Activated CD8-positive, alpha-beta T cell treated with anti-CD3 and anti-CD28 coated beads, Interleukin-2, amount 10 ng/mL, durations not matched to agents 7 days and 5 days (primary cell): ENCODE data around the gene CTIF. TPM values are rescaled to one million over a fixed set of nuclear protein-coding genes. Genes with fewer than 3 reads are reported as not detected.

Experiments
- ATAC-seq: fragments of 150-1000 bp; cut with Tn5 transposase; one replicate; pipeline ENCODE4 v1.10.0; 2021; ENCODE audit warnings: moderate library complexity
- CTCF ChIA-PET: fragments of 350-600 bp; sonication (Branson Sonifier 250); formaldehyde crosslinking; loops from one replicate; lab custom pipeline; 2021; ENCODE audit warnings: antibody characterized with exemption; lab: Charles Lee
- POLR2A ChIA-PET: fragments of 350-600 bp; sonication (Branson Sonifier 250); formaldehyde crosslinking; loops from one replicate; lab custom pipeline; 2021; ENCODE audit warnings: antibody characterized with exemption; lab: Charles Lee
- DNase-seq: peaks from one replicate; pipeline ENCODE4 v3.0.0-alpha.2; 2020
- H3K27ac Mint-ChIP-seq: one replicate; pipeline ENCODE4 v1.8.0; 2021; ENCODE audit warnings: mild to moderate bottlenecking, mixed read lengths
- H3K27me3 Mint-ChIP-seq: one replicate; pipeline ENCODE4 v1.8.0; 2021; ENCODE audit warnings: low read depth, mixed read lengths
- H3K36me3 Mint-ChIP-seq: one replicate; pipeline ENCODE4 v1.8.0; 2021; ENCODE audit warnings: low read depth, mixed read lengths
- H3K4me1 Mint-ChIP-seq: one replicate; pipeline ENCODE4 v1.8.0; 2021; ENCODE audit warnings: low read depth, mixed read lengths
- H3K4me3 Mint-ChIP-seq: one replicate; pipeline ENCODE4 v1.8.0; 2021; ENCODE audit warnings: mild to moderate bottlenecking, mixed read lengths
- H3K9me3 Mint-ChIP-seq: one replicate; pipeline ENCODE4 v1.8.0; 2022; ENCODE audit warnings: mixed read lengths; ENCODE audit not compliant: insufficient read depth
- total RNA-seq, 2 experiments: library from RNA; stranded (reverse); gene quantifications; one replicate each; pipeline ENCODE4 v1.2.3, GENCODE V29; 2021

Gene CTIF
- total RNA-seq, 2 experiments from 2014 or later: 1.3 to 2.1 TPM

DNA sequence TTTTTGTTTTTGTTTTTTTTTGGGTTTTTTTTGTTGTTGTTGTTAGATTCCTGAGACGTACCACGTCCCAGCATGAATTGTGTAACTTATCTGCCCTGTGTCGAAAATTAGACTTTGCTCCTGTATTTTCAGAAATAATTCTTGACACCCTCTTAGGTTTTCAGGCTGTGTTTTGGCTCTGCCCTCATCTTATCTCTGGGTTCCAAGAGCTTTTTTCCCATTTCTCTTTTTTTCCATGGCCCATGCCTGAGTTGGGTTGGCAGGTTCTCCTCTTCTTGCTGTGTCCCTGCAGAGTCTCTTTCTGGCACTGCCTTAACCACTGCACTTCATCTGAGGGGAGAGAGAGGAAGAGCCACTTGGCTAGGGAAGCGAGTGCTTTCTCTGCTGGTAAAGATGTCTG lies 42.4 kb downstream of the CTIF start:
- no peaks in the 10 kb centered on the region for H3K4me1 Mint-ChIP-seq
- no peak for DNase-seq
- POLR2A ChIA-PET: no interaction called here

DNA sequence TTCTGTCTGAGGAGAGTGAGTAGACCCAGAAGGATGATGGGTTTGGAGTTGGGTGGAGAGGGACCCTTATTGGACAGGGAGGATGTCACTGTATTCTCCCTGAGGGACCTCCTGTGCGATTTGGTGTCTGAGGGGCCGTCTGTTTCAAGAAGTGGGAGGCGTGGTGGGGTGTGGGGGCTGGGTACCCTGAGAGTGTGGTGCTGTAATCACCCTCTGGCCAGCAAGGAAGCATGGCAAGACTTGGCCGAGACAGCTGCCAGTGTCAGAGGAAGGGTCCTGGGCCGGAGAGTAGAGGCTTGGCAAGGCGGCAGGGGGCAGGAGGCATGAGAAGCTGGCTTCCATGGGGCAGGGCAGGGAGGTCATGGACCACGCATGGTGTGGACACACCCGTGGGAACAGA lies 43.1 kb downstream of the CTIF start:
- ChIA-PET CTCF (no interaction called here), POLR2A (no interaction called here)
- H3K4me1 Mint-ChIP-seq: no peaks in the 10 kb centered on the region
- no peak overlapping the region for H3K4me3 Mint-ChIP-seq
- no peak for DNase-seq
- no peak for ATAC-seq
- H3K9me3 Mint-ChIP-seq: no peaks in the 10 kb centered on the region
- H3K27me3 Mint-ChIP-seq: no peaks in the 10 kb centered on the region
- H3K36me3 Mint-ChIP-seq: no peaks in the 10 kb centered on the region
- H3K27ac Mint-ChIP-seq: no peak overlapping the region

More for the DNA sequence above, 42.4 kb downstream of the CTIF start:
- ATAC-seq: no peak
- Mint-ChIP-seq H3K36me3 (no peaks in the 10 kb centered on the region), H3K27ac (no peak overlapping the region), H3K27me3 (no peaks in the 10 kb centered on the region), H3K9me3 (no peaks in the 10 kb centered on the region), H3K4me3 (no peak overlapping the region)
- CTCF ChIA-PET: no interaction called here

DNA sequence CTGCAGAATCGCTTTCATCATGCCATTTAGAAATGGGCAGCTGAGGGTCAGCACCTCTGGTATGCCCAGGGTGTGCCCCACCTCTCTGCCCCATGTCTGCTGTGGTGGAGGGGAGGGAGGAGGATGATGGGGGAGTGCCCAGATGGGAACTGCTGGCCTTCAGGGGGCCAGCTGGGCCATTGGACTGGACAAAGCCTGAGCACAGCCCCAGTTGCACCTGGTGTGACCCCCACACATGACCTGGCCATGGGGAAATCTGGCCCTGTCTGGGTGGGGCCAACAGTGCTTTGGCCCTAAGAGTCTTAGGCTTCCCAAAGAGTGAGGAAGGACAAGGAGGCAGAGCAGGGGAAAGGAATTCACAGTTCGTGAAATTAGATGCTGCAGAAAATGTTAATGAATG lies 44.1 kb downstream of the CTIF start:
- Mint-ChIP-seq H3K9me3 (no peaks in the 10 kb centered on the region), H3K4me1 (no peaks in the 10 kb centered on the region), H3K27me3 (no peaks in the 10 kb centered on the region), H3K36me3 (no peaks in the 10 kb centered on the region), H3K27ac (no peak overlapping the region), H3K4me3 (no peak overlapping the region)
- no peak for ATAC-seq
- ChIA-PET CTCF (no interaction called here), POLR2A (no interaction called here)
- no peak for DNase-seq

DNA sequence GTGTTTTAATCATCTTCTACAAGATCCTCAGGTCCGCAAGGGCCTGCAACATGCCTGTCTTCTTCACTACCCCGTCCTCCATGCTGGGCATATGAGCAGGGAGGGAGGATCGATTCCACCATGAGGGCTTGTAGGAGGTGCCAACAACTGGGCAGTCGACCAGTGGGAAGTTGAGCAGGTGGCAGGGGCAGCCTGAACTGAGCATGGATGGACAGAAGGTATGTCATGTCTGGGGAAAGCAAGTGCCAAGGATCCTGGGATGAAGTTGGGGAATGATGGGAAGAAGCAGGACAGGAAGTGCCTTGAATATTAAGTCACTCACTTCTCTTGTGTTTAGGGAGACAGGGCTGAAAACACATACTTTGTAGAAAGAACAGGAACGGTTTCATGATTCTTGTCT lies 44.7 kb downstream of the CTIF start:
- ChIA-PET CTCF (no interaction called here), POLR2A (no interaction called here)
- ATAC-seq: no peak
- H3K4me3 Mint-ChIP-seq: no peak overlapping the region
- DNase-seq: no peak
- no peaks in the 10 kb centered on the region for H3K4me1 Mint-ChIP-seq
- no peaks in the 10 kb centered on the region for H3K36me3 Mint-ChIP-seq
- H3K9me3 Mint-ChIP-seq: no peaks in the 10 kb centered on the region
- no peak overlapping the region for H3K27ac Mint-ChIP-seq
- no peaks in the 10 kb centered on the region for H3K27me3 Mint-ChIP-seq

DNA sequence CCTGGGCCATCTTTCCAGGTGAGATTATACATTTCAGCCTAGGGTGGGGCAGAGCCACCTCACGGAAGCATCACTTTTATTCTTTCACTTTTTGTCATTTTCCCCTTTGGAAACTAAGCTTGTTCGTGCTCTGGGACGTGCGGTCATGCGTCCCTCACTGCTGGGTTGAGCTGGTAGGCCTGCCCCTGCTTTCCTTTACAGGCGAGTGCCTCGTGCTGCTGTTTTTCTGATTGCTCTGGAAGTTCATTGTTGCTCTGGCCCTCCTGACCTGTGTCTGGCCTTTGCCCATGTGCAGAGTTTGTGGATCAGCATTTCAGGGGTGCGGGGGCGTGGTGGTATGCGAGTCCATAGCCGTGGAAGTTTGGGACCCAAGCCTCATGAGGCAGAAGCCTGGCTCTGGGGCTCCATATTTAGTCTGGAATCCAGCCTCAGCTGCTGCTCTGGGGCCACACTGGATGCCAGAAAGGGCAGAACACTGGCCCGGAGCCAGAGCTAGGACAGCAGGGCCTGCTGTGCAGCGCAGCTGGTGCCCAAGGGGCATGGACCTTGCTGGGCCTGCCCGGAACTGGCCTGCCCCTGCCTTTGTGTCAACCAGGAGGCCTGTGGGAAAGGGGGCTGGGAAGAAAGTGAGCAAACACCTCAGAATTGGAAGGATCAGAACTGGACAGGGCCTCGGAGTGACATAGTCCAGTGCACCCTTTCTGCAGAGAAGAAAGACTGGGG lies 51.1 kb downstream of the CTIF start:
- no peaks in the 10 kb centered on the region for H3K4me1 Mint-ChIP-seq
- ChIA-PET POLR2A (no interaction called here), CTCF (no interaction called here)
- no peak for ATAC-seq
- DNase-seq: no peak
- H3K4me3 Mint-ChIP-seq: no peak overlapping the region
- no peaks in the 10 kb centered on the region for H3K36me3 Mint-ChIP-seq
- H3K9me3 Mint-ChIP-seq: no peaks in the 10 kb centered on the region
- H3K27ac Mint-ChIP-seq: no peak overlapping the region
- H3K27me3 Mint-ChIP-seq: no peaks in the 10 kb centered on the region

DNA sequence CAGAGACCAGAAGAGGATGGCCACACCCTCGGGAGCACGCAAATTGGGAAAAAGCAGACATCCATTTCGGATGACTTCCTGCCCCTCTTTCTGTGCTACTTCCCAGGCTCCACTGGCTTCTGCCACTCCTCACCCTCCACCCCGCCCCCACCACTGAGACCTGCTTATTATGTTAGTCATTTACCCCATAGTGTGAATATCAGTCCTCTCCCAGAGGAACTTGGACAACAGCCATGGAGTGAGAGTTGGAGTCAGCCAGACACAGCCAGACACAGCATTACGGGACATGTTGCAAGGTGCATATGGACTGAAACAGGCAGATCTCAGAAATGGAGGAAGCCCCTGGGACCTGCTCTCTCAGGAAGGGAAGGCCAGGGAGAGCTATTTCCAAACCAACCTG lies 51.8 kb downstream of the CTIF start:
- Mint-ChIP-seq H3K27me3 (no peaks in the 10 kb centered on the region), H3K36me3 (no peaks in the 10 kb centered on the region), H3K4me1 (no peaks in the 10 kb centered on the region), H3K27ac (no peak overlapping the region), H3K4me3 (no peak overlapping the region), H3K9me3 (no peaks in the 10 kb centered on the region)
- ChIA-PET CTCF (no interaction called here), POLR2A (no interaction called here)
- ATAC-seq: no peak
- DNase-seq: no peak

DNA sequence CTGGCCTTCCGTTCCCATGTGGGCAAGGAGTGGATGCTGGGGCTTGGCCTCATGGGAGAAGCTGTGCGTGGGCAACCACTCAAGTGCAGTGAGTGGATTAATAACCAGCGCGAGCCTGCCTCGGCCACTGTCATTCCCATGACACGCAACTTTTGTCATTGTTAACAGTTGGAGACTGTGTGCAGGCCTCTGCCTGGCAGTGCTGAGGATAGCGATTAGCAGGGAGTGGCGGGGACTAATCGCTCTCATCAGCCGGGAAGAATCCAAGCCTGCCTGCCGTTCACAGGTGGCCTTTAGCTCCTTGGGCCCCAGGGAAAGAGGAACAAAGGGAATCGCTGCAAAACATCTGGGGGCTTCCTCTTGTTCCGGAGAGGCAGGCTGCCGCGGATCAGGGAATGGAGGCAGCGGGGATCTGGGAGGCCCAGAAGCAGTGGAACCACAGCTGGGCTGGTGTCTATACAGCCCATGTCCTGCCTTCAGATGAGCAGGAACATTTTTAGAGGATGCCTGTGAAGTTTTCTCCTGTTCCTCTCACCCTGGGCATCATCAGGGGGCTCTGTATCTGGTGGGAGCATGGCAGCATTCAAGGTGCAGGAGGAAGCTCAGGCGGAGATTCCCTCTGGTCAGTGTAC lies 53.8 kb downstream of the CTIF start:
- no peak overlapping the region for H3K27ac Mint-ChIP-seq
- H3K4me3 Mint-ChIP-seq: no peak overlapping the region
- no peaks in the 10 kb centered on the region for H3K36me3 Mint-ChIP-seq
- ChIA-PET POLR2A (no interaction called here), CTCF (no interaction called here)
- no peaks in the 10 kb centered on the region for H3K4me1 Mint-ChIP-seq
- no peaks in the 10 kb centered on the region for H3K9me3 Mint-ChIP-seq
- ATAC-seq (no peak), DNase-seq (no peak)
- no peaks in the 10 kb centered on the region for H3K27me3 Mint-ChIP-seq

DNA sequence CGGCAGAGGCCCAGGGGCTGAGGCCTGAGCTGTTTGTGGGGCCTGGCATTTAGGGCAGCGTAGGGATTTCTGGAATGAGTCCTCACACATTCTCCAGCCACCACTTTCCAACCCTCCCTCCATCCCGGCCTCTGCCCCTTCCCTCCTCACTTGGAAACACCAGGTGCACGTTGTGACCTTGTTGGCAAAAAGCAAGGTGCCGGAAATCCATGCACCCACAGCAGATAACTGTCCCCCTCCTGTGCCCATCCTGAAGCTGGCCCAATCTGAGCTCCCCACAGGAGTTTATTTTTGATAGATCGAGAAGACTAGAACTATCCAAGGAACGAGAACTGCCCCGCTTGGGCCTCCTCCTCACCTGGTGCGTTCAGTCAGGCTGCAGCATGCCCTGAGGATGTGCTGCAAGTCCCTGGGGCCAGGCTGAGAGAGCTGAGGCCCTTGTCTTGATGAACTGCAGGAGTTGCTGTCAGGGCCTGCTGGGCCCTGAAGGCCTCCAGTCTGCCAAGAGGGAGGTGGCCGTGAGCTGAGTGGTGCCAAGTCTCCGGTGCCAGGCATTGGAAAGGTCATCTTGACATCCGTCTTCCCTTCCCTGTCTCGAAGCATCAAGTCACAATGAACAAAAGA lies 55.8 kb downstream of the CTIF start:
- Mint-ChIP-seq H3K4me3 (no peak overlapping the region), H3K27me3 (no peaks in the 10 kb centered on the region), H3K27ac (no peak overlapping the region), H3K9me3 (no peaks in the 10 kb centered on the region), H3K36me3 (no peaks in the 10 kb centered on the region), H3K4me1 (no peaks in the 10 kb centered on the region)
- ATAC-seq (no peak), DNase-seq (no peak)
- ChIA-PET POLR2A (no interaction called here), CTCF (no interaction called here)

DNA sequence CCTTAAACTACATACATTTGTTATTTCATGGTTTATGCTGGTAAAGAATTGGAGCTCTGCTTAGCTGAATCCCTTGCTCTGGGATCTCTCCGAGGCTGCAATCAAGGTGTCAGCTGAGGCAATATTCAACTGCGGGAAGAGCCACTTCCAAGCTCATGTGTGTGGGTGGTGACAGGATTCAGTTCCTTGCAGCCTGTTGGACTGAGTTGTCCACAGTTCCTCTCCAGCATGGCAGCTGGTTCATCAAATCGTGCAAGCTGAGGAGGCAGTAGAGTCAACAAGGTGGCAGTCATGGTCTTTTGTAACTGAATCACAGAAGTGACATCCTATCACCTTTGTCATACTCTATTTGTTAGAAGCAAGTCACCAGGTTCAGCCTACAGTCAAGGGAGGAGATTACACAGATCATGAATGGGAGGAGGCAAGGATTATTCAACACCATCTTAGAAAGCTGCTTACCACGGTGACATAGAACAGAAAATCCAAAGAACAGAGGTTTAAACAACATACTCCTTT lies 56.9 kb downstream of the CTIF start:
- POLR2A ChIA-PET: interaction anchor here (0.6 kb wide), 1 partner anchor 576 kb away, joined by 3 read pairs; no protein-coding TSS in a partner anchor
- H3K27me3 Mint-ChIP-seq: no peaks in the 10 kb centered on the region
- H3K4me1 Mint-ChIP-seq: no peaks in the 10 kb centered on the region
- ATAC-seq: no peak
- H3K9me3 Mint-ChIP-seq: no peaks in the 10 kb centered on the region
- H3K27ac Mint-ChIP-seq: no peak overlapping the region
- no peaks in the 10 kb centered on the region for H3K36me3 Mint-ChIP-seq
- DNase-seq: no peak
- H3K4me3 Mint-ChIP-seq: no peak overlapping the region
- CTCF ChIA-PET: no interaction called here

DNA sequence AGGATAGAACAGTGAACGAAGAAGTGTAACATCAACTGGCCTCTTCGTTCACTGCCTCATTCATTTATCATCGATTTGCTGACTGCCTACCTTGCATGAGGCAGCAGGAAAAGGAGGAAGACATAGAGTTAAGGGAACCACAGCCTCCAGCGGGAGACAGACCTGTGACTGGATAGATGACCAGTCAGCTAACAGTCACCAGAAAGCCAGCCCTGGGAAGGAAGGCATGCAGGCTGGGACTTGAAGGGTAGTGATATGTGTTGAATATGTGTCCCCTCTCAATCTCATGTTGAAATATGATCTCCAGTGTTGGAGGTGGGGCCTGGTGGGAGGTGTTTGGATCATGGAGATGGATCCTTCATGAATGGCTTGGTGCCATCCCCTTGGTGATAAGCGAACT lies 58.3 kb downstream of the CTIF start:
- no peak overlapping the region for H3K4me3 Mint-ChIP-seq
- ChIA-PET POLR2A (no interaction called here), CTCF (no interaction called here)
- H3K27me3 Mint-ChIP-seq: no peaks in the 10 kb centered on the region
- no peaks in the 10 kb centered on the region for H3K4me1 Mint-ChIP-seq
- H3K9me3 Mint-ChIP-seq: no peaks in the 10 kb centered on the region
- ATAC-seq: no peak
- no peak for DNase-seq
- H3K36me3 Mint-ChIP-seq: no peaks in the 10 kb centered on the region
- H3K27ac Mint-ChIP-seq: no peak overlapping the region

DNA sequence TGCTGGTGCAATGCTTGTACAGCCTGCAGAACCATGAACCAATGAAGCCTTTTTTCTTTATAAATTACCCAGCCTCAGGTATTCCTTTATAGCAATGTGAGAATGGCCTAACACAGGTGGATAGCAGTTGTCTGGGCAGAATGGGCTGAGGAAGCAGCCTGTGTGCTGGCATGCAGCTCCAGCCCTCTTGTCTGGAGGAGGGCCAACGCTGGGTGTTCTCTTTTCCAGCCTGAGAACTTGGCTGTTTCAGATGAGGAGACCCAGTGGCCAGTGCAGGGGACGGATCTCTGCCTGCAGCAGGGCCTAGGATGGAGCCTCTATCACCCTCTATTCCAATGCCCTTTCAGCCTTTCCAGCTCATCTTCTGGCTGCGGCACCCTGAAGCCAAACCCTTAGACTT lies 58.8 kb downstream of the CTIF start:
- Mint-ChIP-seq H3K27me3 (no peaks in the 10 kb centered on the region), H3K4me1 (no peaks in the 10 kb centered on the region), H3K27ac (no peak overlapping the region), H3K36me3 (no peaks in the 10 kb centered on the region), H3K4me3 (no peak overlapping the region), H3K9me3 (no peaks in the 10 kb centered on the region)
- DNase-seq (no peak), ATAC-seq (no peak)
- POLR2A ChIA-PET: no interaction called here
- CTCF ChIA-PET: no interaction called here

DNA sequence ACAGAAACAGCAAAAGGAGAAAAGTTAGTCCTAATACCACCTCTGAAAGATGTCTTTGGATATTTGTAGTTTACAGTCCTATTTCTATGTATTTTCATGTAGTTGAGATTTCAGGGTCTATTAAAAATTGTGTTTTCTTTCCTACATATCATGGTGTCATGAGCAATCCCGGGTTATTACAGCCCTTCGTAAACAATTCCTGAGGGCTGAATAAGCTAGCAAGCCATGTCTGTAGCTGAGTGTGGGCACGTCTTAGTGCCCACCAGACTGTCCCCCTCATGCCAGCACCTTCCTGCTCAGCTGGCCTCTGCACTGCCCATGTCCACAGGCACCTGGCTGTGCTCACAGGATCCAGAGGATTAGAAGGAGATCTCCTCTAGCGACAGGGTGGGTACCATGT lies 60.6 kb downstream of the CTIF start:
- Mint-ChIP-seq H3K4me3 (no peak overlapping the region), H3K27ac (no peak overlapping the region), H3K27me3 (no peaks in the 10 kb centered on the region), H3K9me3 (no peaks in the 10 kb centered on the region), H3K4me1 (no peaks in the 10 kb centered on the region), H3K36me3 (no peaks in the 10 kb centered on the region)
- no peak for ATAC-seq
- ChIA-PET POLR2A (no interaction called here), CTCF (no interaction called here)
- no peak for DNase-seq
